K562 (cell line): ENCODE data around the gene AQP11. TPM values are rescaled to one million over a fixed set of nuclear protein-coding genes. Genes with fewer than 3 reads are reported as not detected.

Experiments used
- BCOR ChIP-seq: fragments of 450-650 bp; IDR thresholded peaks from 2 replicates; pipeline ENCODE4 v1.6.1; 2016
- BMI1 ChIP-seq: fragments of 150-350 bp; IDR thresholded peaks from 2 replicates; pipeline ENCODE4 v1.6.1; 2014; ENCODE audit warnings: low read length
- CBFB ChIP-seq: sonication (generic); formaldehyde crosslinking; IDR thresholded peaks from 2 replicates; pipeline ENCODE4 v1.4.0; 2020; ENCODE audit warnings: mild to moderate bottlenecking, missing genetic modification reagents
- RAD51 ChIP-seq: fragments of 450-650 bp; IDR thresholded peaks from 2 replicates; pipeline ENCODE4 v1.7.1; 2016; ENCODE audit warnings: low read depth, mild to moderate bottlenecking, borderline replicate concordance
- RBM39 ChIP-seq: fragments of 200-400 bp; formaldehyde crosslinking; optimal IDR thresholded peaks from 2 replicates; pipeline ENCODE3; 2018; ENCODE audit warnings: low read depth, low read length
- ZNF707 ChIP-seq: fragments of 250-450 bp; sonication (Bioruptor Pico); conservative IDR thresholded peaks from 2 replicates; pipeline ENCODE4 v1.8.0; 2022; ENCODE audit warnings: inconsistent platforms, mild to moderate bottlenecking, moderate library complexity
- ZNF764 ChIP-seq: fragments of 250-450 bp; sonication (Bioruptor Pico); IDR thresholded peaks from 2 replicates; pipeline ENCODE4 v1.4.0; 2020; ENCODE audit warnings: low read depth, mild to moderate bottlenecking, moderate library complexity
- ZNF766 ChIP-seq: fragments of 200-800 bp; sonication (Bioruptor generic); conservative IDR thresholded peaks from 2 replicates; pipeline ENCODE4 v1.6.1; 2016; ENCODE audit warnings: missing genetic modification characterization, missing compliant biosample characterization
- polyA plus RNA-seq, 8 experiments: library from polyadenylated mRNA; depleted of rRNA in 4 of 8; stranded (reverse) in 5 of 8; unstranded in 3 of 8; fragments of >200 nt; fragmentation: Nextera tagmentation in 2 of 8; fragmentation: Illumina TruSeq in 1 of 8; extraction: Ambion mirVana in 2 of 8; extraction: Trizol in 1 of 8; gene quantifications; 2 replicates each; pipeline versions ENCODE4 v1.2.1 to v1.2.3, GENCODE V29; 2011 to 2014; ENCODE audit warnings: inconsistent platforms in 1 of 8, missing spikeins in 1 of 8
- total RNA-seq, 7 experiments: library from RNA; depleted of rRNA in 6 of 7; stranded (reverse); fragments of >200 nt in 6 of 7; fragmentation: Illumina TruSeq in 2 of 7; extraction: Trizol in 2 of 7; gene quantifications; 2 replicates each; pipeline versions ENCODE4 v1.2.1 to v1.2.3, GENCODE V29; 2011 to 2021; ENCODE audit warnings: low replicate concordance in 1 of 7
- TF ChIP-seq, protein P1 (sequence below): fragments of 450-650 bp; conservative IDR thresholded peaks from 2 replicates; pipeline ENCODE4 v1.6.1; 2016; ENCODE audit warnings: missing genetic modification characterization, low read depth, mild to moderate bottlenecking, missing compliant biosample characterization, moderate library complexity
- TF ChIP-seq, protein P2 (sequence below): fragments of 150-350 bp; IDR thresholded peaks from 2 replicates; pipeline ENCODE4 v1.6.1; 2014; ENCODE audit warnings: low read depth, mild to moderate bottlenecking, low read length, borderline replicate concordance
- TF ChIP-seq, protein P3 (sequence below): fragments of 450-650 bp; IDR thresholded peaks from 2 replicates; pipeline ENCODE4 v1.6.1; 2018; ENCODE audit not compliant: partially characterized antibody
- TF ChIP-seq, protein P4 (sequence below): sonication (generic); formaldehyde crosslinking; IDR thresholded peaks from 2 replicates; pipeline ENCODE4 v1.8.1; 2023; ENCODE audit warnings: mild to moderate bottlenecking, missing genetic modification reagents
- TF ChIP-seq, protein P5 (sequence below): IDR thresholded peaks from 2 replicates; pipeline ENCODE4 v1.6.1; 2016; ENCODE audit warnings: missing genetic modification characterization, missing compliant biosample characterization

Gene AQP11
- total and polyA plus RNA-seq, 9 of the 15 experiments (the other 6 are each of a cell fraction or from before 2014, with no cell fraction given), result 0.09 to 1.0 (median 0.36) TPM

DNA sequence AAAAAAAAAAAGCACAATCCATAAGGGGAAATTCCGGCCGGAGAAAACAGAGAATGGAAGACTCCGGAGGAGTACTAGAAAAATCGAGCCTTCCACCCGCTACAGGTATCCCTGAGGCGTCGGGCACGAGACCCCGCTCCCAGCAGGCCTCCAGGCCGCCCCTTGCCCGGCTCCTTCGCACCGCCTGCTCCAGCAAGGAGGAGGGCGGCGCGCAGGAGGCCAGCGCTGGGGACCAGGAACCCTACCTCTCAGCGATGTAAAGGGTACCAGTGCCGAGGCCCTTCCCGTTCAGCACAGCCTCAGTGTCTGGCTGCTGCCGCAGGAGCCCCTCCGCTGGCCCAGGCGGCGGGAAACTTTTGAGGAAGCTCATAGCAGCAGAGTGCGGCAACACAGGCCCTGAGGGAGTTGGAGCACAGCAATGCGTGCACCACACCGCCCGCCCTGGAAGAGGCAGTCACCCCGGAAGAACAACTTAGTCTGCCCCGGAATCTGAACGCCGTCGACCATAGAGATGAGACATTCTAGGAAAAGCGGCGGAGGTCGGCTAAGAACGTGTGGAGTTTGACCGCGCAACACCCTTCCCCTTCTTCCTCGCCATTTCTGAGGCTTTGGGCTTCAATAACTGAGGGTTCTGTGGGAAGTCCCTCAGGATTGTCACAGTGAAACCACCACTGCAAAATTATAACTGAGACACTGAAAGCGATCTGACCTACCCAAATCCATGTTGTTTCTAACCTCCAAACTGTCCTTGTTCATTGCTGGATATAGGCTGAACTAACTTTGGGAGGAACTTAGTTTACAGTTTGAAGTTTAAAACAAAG is 47.8 kb downstream of the AQP11 start, which contains the start of gene CLNS1A (continued):
- TF ChIP-seq ZNF766 (CRISPR knock-in tag), result 0 out of 2 replicates have a peak, but pooled peaks have one; percentile 29
- TF ChIP-seq, protein P1, sequence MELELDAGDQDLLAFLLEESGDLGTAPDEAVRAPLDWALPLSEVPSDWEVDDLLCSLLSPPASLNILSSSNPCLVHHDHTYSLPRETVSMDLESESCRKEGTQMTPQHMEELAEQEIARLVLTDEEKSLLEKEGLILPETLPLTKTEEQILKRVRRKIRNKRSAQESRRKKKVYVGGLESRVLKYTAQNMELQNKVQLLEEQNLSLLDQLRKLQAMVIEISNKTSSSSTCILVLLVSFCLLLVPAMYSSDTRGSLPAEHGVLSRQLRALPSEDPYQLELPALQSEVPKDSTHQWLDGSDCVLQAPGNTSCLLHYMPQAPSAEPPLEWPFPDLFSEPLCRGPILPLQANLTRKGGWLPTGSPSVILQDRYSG, result 0 out of 2 replicates have a peak, but pooled peaks have one; percentile 76
- no peak for TF ChIP-seq RBM39
- no peak; the same call in 1 of the 2 replicates for TF ChIP-seq RAD51
- TF ChIP-seq, protein P2, sequence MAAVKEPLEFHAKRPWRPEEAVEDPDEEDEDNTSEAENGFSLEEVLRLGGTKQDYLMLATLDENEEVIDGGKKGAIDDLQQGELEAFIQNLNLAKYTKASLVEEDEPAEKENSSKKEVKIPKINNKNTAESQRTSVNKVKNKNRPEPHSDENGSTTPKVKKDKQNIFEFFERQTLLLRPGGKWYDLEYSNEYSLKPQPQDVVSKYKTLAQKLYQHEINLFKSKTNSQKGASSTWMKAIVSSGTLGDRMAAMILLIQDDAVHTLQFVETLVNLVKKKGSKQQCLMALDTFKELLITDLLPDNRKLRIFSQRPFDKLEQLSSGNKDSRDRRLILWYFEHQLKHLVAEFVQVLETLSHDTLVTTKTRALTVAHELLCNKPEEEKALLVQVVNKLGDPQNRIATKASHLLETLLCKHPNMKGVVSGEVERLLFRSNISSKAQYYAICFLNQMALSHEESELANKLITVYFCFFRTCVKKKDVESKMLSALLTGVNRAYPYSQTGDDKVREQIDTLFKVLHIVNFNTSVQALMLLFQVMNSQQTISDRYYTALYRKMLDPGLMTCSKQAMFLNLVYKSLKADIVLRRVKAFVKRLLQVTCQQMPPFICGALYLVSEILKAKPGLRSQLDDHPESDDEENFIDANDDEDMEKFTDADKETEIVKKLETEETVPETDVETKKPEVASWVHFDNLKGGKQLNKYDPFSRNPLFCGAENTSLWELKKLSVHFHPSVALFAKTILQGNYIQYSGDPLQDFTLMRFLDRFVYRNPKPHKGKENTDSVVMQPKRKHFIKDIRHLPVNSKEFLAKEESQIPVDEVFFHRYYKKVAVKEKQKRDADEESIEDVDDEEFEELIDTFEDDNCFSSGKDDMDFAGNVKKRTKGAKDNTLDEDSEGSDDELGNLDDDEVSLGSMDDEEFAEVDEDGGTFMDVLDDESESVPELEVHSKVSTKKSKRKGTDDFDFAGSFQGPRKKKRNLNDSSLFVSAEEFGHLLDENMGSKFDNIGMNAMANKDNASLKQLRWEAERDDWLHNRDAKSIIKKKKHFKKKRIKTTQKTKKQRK, result no peak
- no peak for TF ChIP-seq ZNF707
- TF ChIP-seq, protein P3, sequence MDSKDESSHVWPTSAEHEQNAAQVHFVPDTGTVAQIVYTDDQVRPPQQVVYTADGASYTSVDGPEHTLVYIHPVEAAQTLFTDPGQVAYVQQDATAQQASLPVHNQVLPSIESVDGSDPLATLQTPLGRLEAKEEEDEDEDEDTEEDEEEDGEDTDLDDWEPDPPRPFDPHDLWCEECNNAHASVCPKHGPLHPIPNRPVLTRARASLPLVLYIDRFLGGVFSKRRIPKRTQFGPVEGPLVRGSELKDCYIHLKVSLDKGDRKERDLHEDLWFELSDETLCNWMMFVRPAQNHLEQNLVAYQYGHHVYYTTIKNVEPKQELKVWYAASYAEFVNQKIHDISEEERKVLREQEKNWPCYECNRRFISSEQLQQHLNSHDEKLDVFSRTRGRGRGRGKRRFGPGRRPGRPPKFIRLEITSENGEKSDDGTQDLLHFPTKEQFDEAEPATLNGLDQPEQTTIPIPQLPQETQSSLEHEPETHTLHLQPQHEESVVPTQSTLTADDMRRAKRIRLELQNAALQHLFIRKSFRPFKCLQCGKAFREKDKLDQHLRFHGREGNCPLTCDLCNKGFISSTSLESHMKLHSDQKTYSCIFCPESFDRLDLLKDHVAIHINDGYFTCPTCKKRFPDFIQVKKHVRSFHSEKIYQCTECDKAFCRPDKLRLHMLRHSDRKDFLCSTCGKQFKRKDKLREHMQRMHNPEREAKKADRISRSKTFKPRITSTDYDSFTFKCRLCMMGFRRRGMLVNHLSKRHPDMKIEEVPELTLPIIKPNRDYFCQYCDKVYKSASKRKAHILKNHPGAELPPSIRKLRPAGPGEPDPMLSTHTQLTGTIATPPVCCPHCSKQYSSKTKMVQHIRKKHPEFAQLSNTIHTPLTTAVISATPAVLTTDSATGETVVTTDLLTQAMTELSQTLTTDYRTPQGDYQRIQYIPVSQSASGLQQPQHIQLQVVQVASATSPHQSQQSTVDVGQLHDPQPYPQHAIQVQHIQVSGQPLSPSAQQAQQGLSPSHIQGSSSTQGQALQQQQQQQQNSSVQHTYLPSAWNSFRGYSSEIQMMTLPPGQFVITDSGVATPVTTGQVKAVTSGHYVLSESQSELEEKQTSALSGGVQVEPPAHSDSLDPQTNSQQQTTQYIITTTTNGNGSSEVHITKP, result peak; percentile 82
- TF ChIP-seq BMI1, result no peak
- TF ChIP-seq BCOR, result no peak
- TF ChIP-seq, protein P4, sequence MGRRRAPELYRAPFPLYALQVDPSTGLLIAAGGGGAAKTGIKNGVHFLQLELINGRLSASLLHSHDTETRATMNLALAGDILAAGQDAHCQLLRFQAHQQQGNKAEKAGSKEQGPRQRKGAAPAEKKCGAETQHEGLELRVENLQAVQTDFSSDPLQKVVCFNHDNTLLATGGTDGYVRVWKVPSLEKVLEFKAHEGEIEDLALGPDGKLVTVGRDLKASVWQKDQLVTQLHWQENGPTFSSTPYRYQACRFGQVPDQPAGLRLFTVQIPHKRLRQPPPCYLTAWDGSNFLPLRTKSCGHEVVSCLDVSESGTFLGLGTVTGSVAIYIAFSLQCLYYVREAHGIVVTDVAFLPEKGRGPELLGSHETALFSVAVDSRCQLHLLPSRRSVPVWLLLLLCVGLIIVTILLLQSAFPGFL (CRISPR knock-in tag), result no peak
- no peak for TF ChIP-seq ZNF764
- TF ChIP-seq CBFB (CRISPR knock-in tag), result no peak
- TF ChIP-seq, protein P5, sequence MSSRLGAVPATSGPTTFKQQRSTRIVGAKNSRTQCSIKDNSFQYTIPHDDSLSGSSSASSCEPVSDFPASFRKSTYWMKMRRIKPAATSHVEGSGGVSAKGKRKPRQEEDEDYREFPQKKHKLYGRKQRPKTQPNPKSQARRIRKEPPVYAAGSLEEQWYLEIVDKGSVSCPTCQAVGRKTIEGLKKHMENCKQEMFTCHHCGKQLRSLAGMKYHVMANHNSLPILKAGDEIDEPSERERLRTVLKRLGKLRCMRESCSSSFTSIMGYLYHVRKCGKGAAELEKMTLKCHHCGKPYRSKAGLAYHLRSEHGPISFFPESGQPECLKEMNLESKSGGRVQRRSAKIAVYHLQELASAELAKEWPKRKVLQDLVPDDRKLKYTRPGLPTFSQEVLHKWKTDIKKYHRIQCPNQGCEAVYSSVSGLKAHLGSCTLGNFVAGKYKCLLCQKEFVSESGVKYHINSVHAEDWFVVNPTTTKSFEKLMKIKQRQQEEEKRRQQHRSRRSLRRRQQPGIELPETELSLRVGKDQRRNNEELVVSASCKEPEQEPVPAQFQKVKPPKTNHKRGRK, result peak; percentile 100
